BE2C (cell line): ENCODE results near the gene PRRC2B.

ENCODE experiments used
- DNase-seq: peaks from one replicate; pipeline ENCODE4 v3.0.0-alpha.2; 2020
- H3K27me3 ChIP-seq: fragments of 250-450 bp; sonication (Bioruptor Pico); 2 replicates; pipeline ENCODE4 v1.5.1; 2020; ENCODE audit warnings: mild to moderate bottlenecking
- H3K36me3 ChIP-seq: fragments of 250-450 bp; sonication (Bioruptor Pico); 2 replicates; pipeline ENCODE4 v1.5.1; 2020; ENCODE audit warnings: mild to moderate bottlenecking
- H3K4me1 ChIP-seq: fragments of 250-450 bp; sonication (Bioruptor Pico); 2 replicates; pipeline ENCODE4 v1.5.1; 2020
- H3K4me3 ChIP-seq: 2 replicates; pipeline ENCODE4 v1.5.1; 2011; ENCODE audit warnings: low read depth, low read length
- H3K9me3 ChIP-seq: fragments of 250-450 bp; sonication (Bioruptor Pico); 2 replicates; pipeline ENCODE4 v1.5.1; 2020
- TF ChIP-seq, protein P1 (sequence below): IDR thresholded peaks from 2 replicates; pipeline ENCODE4 v1.5.1; 2012; ENCODE audit warnings: mild to moderate bottlenecking, low read depth, low read length

Gene PRRC2B

GRCh38 chr9:131530546-131530919 is 136.6 kb downstream of the PRRC2B start:
- H3K27me3 ChIP-seq, result no peaks in the 10 kb centered on the region
- no peaks in the 10 kb centered on the region for H3K4me1 ChIP-seq
- peaks cover 19% of the 10 kb centered on the region for H3K36me3 ChIP-seq
- no peaks in the 10 kb centered on the region for H3K9me3 ChIP-seq
- peak overlapping the region; percentile 73 for H3K4me3 ChIP-seq
- peak; percentile 70 for DNase-seq
- TF ChIP-seq, protein P1, sequence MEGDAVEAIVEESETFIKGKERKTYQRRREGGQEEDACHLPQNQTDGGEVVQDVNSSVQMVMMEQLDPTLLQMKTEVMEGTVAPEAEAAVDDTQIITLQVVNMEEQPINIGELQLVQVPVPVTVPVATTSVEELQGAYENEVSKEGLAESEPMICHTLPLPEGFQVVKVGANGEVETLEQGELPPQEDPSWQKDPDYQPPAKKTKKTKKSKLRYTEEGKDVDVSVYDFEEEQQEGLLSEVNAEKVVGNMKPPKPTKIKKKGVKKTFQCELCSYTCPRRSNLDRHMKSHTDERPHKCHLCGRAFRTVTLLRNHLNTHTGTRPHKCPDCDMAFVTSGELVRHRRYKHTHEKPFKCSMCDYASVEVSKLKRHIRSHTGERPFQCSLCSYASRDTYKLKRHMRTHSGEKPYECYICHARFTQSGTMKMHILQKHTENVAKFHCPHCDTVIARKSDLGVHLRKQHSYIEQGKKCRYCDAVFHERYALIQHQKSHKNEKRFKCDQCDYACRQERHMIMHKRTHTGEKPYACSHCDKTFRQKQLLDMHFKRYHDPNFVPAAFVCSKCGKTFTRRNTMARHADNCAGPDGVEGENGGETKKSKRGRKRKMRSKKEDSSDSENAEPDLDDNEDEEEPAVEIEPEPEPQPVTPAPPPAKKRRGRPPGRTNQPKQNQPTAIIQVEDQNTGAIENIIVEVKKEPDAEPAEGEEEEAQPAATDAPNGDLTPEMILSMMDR, result peak; percentile 29

DNA sequence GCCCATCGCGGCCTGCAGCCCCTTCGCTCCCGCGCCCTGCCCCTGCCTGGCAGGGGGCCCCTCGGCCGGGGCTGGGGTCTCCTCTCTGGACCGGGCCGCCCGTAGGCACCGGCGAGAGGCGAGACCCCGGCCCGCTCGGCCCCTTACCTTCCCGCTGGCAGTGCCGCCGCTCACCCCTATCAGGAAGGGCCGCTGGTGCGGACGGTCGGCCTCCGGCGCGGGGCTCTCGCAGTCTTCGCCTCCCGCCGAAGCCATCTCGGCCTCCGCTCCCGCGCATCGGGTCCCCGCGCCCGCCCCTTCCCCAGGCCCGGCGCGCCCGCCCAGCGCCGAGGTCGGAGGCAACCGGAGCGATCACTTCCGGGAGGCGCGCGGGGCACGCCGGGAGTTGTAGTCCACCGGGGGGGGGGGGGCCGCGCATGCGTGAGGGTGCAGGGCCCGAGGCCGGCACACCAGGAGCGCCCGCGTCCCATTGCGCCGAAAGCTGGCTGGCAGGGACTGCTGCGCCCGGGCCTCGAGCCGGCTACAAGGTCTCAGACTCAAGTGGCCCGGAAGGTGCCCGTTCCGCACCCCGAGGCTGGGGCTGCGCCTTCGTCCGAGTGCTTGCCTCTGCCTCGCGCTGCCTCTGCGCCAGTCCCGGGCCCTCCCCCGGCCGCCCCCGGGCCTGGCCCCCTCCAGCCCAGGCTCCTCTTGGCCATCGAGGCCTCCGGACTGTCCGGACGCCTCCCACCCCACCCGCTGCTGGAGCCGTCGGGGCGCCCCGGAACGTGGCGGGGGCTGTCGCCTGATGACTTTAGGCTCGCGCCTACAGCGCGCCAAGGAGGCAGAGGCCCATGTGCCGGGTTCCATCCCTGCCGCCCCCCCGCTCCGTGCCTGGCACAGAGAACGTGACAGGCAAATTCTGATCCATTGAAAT is 137.3 kb downstream of the PRRC2B start, which contains the start of gene UCK1:
TSS of gene UCK1 (minus strand) at position 344 of the 913 bp plus-strand sequence. CDS start at position 255, 89 bp downstream.
- Histone ChIP-seq H3K9me3 (no peaks in the 10 kb centered on the region), H3K4me1 (no peaks in the 10 kb centered on the region), H3K36me3 (peaks cover 15% of the 10 kb centered on the region), H3K4me3 (peak within 1 kb of the TSS; percentile 73), H3K27me3 (no peaks in the 10 kb centered on the region)
- TF ChIP-seq, protein P1, result no peak
- DNase-seq, result peak; percentile 89

DNA sequence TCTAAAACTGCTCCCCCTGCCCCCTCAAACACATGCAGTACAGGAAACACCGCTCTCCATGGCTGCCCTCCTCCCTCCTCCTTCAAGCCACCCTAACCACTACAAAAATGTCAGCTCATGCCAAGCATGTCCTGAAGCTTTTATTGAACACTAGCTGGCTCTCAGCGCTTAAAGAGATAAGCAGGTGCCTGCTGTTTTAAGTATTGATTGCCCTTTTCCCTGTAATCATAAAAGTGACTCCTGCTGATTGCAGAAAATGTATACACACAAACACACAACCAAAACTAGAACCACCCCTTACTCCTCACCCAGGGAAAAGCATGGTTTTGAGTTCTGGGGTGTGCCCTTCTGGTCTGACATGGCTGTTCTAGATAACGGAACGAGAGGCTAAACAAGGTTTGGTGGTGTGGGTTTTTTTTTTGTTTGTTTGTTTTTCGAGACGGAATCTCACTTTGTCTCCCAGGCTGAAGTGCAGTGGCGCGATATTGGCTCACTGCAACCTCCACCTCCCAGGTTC is 140.9 kb downstream of the PRRC2B start:
- TF ChIP-seq, protein P1, result no peak
- H3K27me3 ChIP-seq, result no peaks in the 10 kb centered on the region
- peaks cover 2% of the 10 kb centered on the region; the same call in 1 of the 2 replicates for H3K9me3 ChIP-seq
- H3K4me3 ChIP-seq, result no peak overlapping the region
- no peaks in the 10 kb centered on the region for H3K4me1 ChIP-seq
- DNase-seq, result no peak
- H3K36me3 ChIP-seq, result no peaks in the 10 kb centered on the region

GRCh38 chr9:131537946-131538345 is 144.1 kb downstream of the PRRC2B start:
- no peak for DNase-seq
- TF ChIP-seq, protein P1, result no peak
- Histone ChIP-seq H3K9me3 (peaks cover 3% of the 10 kb centered on the region), H3K4me1 (no peaks in the 10 kb centered on the region), H3K27me3 (no peaks in the 10 kb centered on the region), H3K4me3 (no peak overlapping the region), H3K36me3 (no peaks in the 10 kb centered on the region)

DNA sequence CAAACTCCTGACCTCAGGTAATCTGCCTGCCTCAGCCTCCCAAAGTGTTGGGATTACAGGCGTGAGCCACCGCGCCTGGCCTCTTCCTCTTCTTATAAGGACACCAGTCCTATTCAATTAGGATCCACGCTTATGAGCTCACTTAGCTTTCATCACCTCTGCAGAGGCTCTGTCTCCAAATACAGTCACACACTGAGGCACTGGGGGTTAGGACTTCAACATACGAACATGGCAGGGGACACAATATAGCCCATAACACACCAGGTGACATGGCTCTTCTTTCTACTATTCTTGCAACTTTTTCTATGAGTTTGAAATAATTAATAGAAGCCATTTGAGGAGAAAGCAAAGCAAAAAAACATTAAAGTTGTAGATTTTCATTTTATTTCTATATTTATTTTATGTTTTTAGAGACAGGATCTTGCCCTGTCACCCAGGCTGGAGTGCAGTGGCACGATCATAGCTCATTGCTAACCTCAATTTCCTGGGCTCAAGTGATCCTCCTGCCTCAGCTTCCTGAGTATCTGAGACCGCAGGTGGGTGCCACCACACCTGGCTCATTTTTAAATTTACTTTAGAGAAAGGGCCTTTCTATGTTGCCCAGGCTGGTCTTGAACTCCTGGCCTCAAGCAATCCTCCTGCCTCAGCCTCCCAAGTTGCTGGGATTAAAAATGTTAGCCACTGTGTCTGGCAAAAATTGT is 145.5 kb downstream of the PRRC2B start:
- Histone ChIP-seq H3K27me3 (no peaks in the 10 kb centered on the region; the same call in 1 of the 2 replicates), H3K4me3 (no peak overlapping the region), H3K4me1 (no peaks in the 10 kb centered on the region), H3K36me3 (no peaks in the 10 kb centered on the region), H3K9me3 (peaks cover 7% of the 10 kb centered on the region)
- no peak for DNase-seq
- TF ChIP-seq, protein P1, result no peak
